Ishikawa (cell line): ENCODE measurements around the gene IL23R.

Experiments
- CEBPB ChIP-seq: IDR thresholded peaks from 2 replicates; pipeline ENCODE4 v1.6.1; 2012
- CREB1 ChIP-seq: IDR thresholded peaks from 2 replicates; pipeline ENCODE4 v1.6.1; 2012; ENCODE audit warnings: low read depth
- EP300 ChIP-seq: IDR thresholded peaks from 2 replicates; pipeline ENCODE4 v1.6.1; 2012; ENCODE audit warnings: borderline replicate concordance
- MAX ChIP-seq: IDR thresholded peaks from 2 replicates; pipeline ENCODE4 v1.6.1; 2012
- RAD21 ChIP-seq: IDR thresholded peaks from 2 replicates; pipeline ENCODE4 v1.6.1; 2012; ENCODE audit warnings: low read depth
- REST ChIP-seq: IDR thresholded peaks from 2 replicates; pipeline ENCODE4 v1.6.1; 2012; ENCODE audit warnings: low read depth, mild to moderate bottlenecking
- TAF1 ChIP-seq: IDR thresholded peaks from 2 replicates; pipeline ENCODE4 v1.6.1; 2012; ENCODE audit warnings: low read depth, mild to moderate bottlenecking
- TEAD4 ChIP-seq: IDR thresholded peaks from 2 replicates; pipeline ENCODE4 v1.6.1; 2012
- YY1 ChIP-seq: IDR thresholded peaks from 2 replicates; pipeline ENCODE4 v1.6.1; 2012; ENCODE audit warnings: low read depth

- TF ChIP-seq REST (no peak), MAX (no peak), YY1 (no peak), RAD21 (no peak), CEBPB (no peak), TAF1 (no peak), CREB1 (no peak), EP300 (no peak), TEAD4 (no peak)
Observed at GRCh38 chr1:67269061-67269460, 102.8 kb downstream of the IL23R start.
